HFFc6 (cell line): ENCODE results near the gene C1QTNF12. TPM values are rescaled to one million over a fixed set of nuclear protein-coding genes. Genes with fewer than 3 reads are reported as not detected.
A peak's percentile ranks its signal among the peaks of the same experiment; 100 is the strongest.

Experiments used
- DNase-seq: peaks from one replicate; pipeline ENCODE4 v3.0.0-alpha.2; 2018
- H3K27ac Mint-ChIP-seq: 2 replicates; pipeline ENCODE4 v1.8.0; 2020; ENCODE audit warnings: mild to moderate bottlenecking, mixed read lengths
- H3K27me3 Mint-ChIP-seq: 2 replicates; pipeline ENCODE4 v1.8.0; 2021; ENCODE audit warnings: mild to moderate bottlenecking, moderate library complexity, mixed read lengths; ENCODE audit not compliant: insufficient read depth
- H3K36me3 Mint-ChIP-seq: 2 replicates; pipeline ENCODE4 v1.8.0; 2021; ENCODE audit warnings: low read depth, mixed read lengths
- H3K4me1 Mint-ChIP-seq: 2 replicates; pipeline ENCODE4 v1.8.0; 2020; ENCODE audit warnings: low read depth, mixed read lengths
- H3K4me3 Mint-ChIP-seq: 2 replicates; pipeline ENCODE4 v1.8.0; 2020; ENCODE audit warnings: mild to moderate bottlenecking, moderate library complexity, mixed read lengths
- H3K9me3 Mint-ChIP-seq: 2 replicates; pipeline ENCODE4 v1.8.0; 2020; ENCODE audit warnings: mild to moderate bottlenecking, mixed read lengths
- CTCF ChIP-seq: fragments of 200-600 bp; sonication (generic); IDR thresholded peaks from 2 replicates; pipeline ENCODE4 v1.5.0; 2021; ENCODE audit warnings: antibody characterized with exemption, mild to moderate bottlenecking
- total RNA-seq, 6 experiments: library from RNA; stranded (reverse); fragmentation: NEBNext Ultra II Directional; extraction: Animal tissue kit (Norgen Biotek cat#: 25700); gene quantifications; 2 replicates in 1 of 6; 3 replicates in 5 of 6; pipeline ENCODE4 v1.2.3, GENCODE V29; 2021

Gene C1QTNF12
- total RNA-seq, 6 experiments from 2014 or later = 0.31 to 1.7 (median 1.1) TPM

- H3K36me3 Mint-ChIP-seq = peaks cover 39% of the 10 kb centered on the region
- peaks cover 62% of the 10 kb centered on the region for H3K4me1 Mint-ChIP-seq
- H3K9me3 Mint-ChIP-seq = no peaks in the 10 kb centered on the region
- no peak for TF ChIP-seq CTCF
- no peak overlapping the region for H3K4me3 Mint-ChIP-seq
- peaks cover 10% of the 10 kb centered on the region for H3K27me3 Mint-ChIP-seq
- DNase-seq = no peak
- peak overlapping the region; percentile 79 for H3K27ac Mint-ChIP-seq
These were observed 21.2 kb upstream of the C1QTNF12 start for GRCh38 chr1:1267488-1268283.

GRCh38 chr1:1264868-1265272, 18.3 kb upstream of the C1QTNF12 start:
- H3K9me3 Mint-ChIP-seq = no peaks in the 10 kb centered on the region
- TF ChIP-seq CTCF = peak; percentile 77
- peak overlapping the region; percentile 99 for H3K27ac Mint-ChIP-seq
- DNase-seq = peak; percentile 100
- peaks cover 13% of the 10 kb centered on the region for H3K27me3 Mint-ChIP-seq
- peaks cover 46% of the 10 kb centered on the region for H3K4me1 Mint-ChIP-seq
- peak overlapping the region; percentile 67 for H3K4me3 Mint-ChIP-seq
- H3K36me3 Mint-ChIP-seq = peaks cover 26% of the 10 kb centered on the region

- no peaks in the 10 kb centered on the region for H3K9me3 Mint-ChIP-seq
- peaks cover 14% of the 10 kb centered on the region for H3K27me3 Mint-ChIP-seq
- H3K27ac Mint-ChIP-seq = peak overlapping the region; percentile 99
- no peak for DNase-seq
- TF ChIP-seq CTCF = no peak
- peaks cover 30% of the 10 kb centered on the region for H3K36me3 Mint-ChIP-seq
- peak overlapping the region; percentile 67; the same call in 1 of the 2 replicates for H3K4me3 Mint-ChIP-seq
- H3K4me1 Mint-ChIP-seq = peaks cover 46% of the 10 kb centered on the region
These were observed 17.5 kb upstream of the C1QTNF12 start for GRCh38 chr1:1264026-1264425.

- H3K4me1 Mint-ChIP-seq = peaks cover 51% of the 10 kb centered on the region
- H3K27me3 Mint-ChIP-seq = peaks cover 12% of the 10 kb centered on the region
- H3K9me3 Mint-ChIP-seq = no peaks in the 10 kb centered on the region
- DNase-seq = no peak
- H3K27ac Mint-ChIP-seq = peak overlapping the region; percentile 99
- TF ChIP-seq CTCF = no peak
- H3K4me3 Mint-ChIP-seq = no peak overlapping the region
- H3K36me3 Mint-ChIP-seq = peaks cover 30% of the 10 kb centered on the region
These were observed 16.2 kb upstream of the C1QTNF12 start for GRCh38 chr1:1262758-1263157.

GRCh38 chr1:1262071-1262470, 15.5 kb upstream of the C1QTNF12 start:
- DNase-seq = no peak
- Mint-ChIP-seq H3K4me1 (peaks cover 47% of the 10 kb centered on the region), H3K27ac (peak overlapping the region; percentile 31; the same call in 1 of the 2 replicates), H3K9me3 (no peaks in the 10 kb centered on the region), H3K36me3 (peaks cover 30% of the 10 kb centered on the region), H3K27me3 (peaks cover 11% of the 10 kb centered on the region), H3K4me3 (no peak overlapping the region)
- no peak for TF ChIP-seq CTCF
